GM19043 (cell line): ENCODE measurements around the gene ORC3.
"Not testable (repeated sequence)": the region's sequence is repeated elsewhere in the genome, so short reads cannot be mapped to it uniquely, and the experiment has no call there.

Experiments
- ATAC-seq: cut with Tn5 transposase; IDR thresholded peaks from one replicate; pipeline ENCODE4 v1.9.1; 2021; ENCODE audit warnings: low read depth; ENCODE audit not compliant: unreplicated experiment

ORC3 gene

DNA sequence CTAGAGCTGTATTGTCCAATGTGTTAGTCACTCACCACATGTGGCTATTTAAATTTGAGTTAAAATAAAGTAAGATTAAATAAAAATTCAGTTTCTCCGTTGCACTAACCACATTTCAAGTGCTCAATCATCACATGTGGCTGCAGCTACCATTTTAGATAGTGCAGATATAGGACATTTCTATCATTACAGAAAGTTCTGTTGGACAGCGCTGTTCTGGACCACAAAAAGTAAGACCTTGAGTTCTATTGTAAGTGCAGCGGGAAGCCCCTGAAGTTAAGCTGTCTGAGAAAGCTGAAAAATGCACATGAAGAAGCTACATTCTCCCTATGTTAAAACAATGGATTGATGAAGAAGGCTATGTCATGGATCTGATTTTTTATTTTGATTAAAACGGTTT, 1.1 kb downstream of the ORC3 start:
- ATAC-seq: no peak

DNA sequence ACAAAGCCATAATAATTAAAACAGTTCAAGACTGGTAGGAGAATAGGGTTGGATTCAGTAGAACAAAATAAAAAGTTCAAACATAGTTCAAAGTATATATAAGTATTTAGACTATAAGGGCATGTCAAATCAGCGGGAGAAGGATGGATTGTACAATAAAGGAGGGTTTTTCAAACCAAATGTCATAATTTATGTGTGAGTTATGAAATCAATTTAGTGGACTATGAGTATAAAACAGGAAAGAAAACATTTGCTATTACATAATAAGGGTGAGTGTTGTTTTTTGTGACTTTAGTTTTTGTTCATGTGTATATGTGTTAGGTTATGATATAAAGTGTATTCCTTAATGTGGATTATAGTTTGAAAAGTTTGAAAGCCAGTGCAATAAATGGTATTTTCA, 10.6 kb downstream of the ORC3 start:
- no peak for ATAC-seq

DNA sequence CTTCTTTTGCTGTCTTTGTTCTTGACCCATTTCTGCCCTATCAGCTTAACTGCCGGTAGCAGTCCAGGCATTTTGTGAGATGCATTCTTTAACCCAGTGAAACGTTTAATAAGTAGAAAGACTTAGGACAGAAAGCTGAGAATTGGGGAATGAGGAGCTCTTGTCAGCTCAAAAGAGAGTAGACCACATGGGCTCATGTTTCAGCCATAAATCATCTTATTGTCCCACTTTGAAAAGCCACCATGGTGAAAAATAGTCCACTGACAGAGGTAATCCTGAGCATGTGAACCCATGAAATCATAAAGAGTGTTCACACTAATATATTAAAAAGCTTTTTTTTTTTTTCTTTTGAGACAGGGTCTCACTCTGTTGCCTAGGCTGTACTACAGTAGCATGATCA, 16.3 kb downstream of the ORC3 start:
- ATAC-seq: no peak

DNA sequence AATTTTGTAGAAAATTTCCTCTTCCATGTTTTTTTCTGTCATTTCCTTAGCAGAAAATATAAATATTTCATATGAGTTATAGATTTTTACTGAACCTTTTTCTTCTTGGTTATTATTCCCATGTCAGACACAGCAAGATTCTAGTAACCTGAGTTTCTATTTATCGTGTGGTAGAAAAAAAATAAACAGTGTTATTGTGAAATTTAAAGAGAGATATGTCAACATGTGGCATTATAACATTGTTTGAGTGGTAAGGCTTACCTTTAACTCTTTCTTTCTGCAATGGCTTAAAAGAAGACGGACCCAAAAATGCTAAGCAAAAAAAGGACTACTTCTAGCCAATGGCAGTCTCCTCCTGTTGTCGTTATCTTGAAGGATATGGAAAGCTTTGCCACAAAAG, 18.9 kb downstream of the ORC3 start:
- ATAC-seq: no peak

DNA sequence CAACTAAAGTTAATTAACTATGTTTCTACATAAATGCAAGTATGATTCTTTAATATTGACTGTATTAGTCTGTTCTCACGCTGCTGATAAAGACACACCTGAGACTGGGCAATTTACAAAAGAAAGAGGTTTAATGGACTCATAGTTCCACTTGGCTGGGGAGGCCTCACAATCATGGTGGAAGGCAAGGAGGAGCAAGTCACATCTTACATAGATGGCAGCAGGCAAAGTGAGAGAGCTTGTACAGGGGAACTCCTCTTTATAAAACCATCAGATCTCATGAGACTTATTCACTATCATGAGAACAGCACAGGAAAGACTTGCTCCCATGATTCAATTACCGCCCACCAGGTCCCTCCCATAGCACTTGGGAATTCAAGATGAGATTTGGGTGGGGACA, 23.1 kb downstream of the ORC3 start:
- not testable (repeated sequence) for ATAC-seq

DNA sequence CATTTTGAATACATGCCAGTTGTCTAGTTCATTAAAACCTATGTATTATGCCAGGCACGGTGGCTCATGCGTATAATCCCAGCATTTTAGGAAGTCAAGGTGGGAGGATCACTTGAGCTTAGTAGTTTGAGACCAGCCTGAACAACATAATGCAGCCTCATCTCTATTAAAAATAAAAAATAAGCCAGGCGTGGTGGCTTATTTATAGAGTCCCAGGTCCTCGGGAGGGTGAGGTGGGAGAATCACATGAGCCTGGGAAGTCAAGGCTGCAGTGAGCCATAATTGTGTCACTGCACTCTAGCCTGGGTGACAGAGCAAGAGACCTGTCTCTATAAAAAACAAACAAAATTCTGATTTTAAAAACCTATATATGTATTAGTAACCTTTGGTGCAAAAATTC, 27.5 kb downstream of the ORC3 start:
- no peak for ATAC-seq

DNA sequence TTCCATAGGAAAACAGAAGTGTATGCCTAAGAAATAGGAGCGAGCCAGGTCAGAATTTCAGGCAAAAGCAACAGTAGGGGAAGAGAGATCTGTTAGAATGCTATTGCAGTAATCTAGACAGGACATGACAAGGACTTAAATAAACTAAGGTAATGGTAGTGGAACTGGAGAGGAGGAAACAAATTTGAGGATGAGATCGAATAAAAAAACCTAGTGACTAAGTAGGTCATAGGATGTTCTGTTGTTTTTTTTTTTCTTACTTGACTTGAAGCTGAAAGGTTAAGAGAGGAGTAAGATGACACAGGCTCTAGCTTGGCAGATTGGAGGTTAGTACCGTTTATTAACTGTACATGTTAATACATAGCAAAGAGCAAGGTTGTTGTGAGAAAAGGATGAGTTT, 28.6 kb downstream of the ORC3 start:
- ATAC-seq: no peak

DNA sequence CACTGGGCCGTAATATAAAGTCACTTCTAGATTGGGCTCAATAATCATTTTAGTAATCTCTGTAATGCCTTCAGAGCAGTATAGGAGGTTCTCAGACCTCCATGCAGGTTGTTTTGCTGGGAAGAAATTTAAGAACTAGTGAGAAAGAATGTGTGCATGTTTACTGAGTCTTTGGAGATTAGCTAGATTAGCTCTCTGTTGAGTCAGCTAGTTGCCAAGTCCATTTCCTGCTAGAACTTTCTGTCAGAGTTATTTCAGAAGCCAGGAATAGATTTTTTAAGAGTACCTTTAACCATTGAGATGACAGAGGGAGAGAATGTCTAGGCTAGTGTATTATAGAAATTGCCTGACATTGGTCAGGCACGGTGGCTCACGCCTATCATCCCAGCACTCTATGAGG, 33.3 kb downstream of the ORC3 start:
- ATAC-seq: no peak

DNA sequence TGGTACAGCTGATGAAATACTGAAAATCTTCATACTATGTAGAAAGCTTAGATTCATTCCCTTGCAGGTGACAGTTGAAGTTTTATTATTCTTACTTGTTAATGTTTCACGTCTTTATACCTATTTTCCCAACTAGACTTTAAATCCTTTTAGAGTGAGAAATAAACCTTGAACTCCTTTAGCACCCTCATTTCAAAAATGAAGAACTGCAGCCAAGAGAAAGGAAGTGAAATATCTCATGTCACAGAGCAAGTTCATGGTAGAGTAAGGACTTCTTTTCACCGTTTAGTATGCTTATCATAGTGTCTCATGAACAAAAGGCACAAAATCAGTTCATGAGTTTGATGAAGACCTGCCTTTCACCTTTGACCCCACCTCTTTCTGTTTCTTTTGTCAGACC, 38.5 kb downstream of the ORC3 start:
- no peak for ATAC-seq

DNA sequence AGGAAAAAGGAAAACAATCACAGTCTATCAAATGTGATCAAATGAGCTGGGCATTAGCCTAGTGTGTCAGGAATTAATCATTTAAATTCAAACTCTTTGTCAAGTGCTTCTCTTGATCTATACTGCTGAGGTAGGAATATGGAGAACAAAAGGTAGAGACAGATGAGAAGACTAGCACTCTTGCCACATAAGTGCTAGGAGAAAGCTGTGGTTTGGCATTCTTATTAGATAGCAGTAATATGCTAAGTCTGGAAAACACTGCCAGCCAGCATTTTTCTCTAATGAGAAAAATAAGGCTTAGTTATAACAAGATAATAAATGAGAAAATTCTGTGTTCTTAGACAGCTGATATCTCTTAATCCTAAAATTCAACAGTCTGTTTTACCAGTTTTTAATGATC, 38.9 kb downstream of the ORC3 start:
- no peak for ATAC-seq

DNA sequence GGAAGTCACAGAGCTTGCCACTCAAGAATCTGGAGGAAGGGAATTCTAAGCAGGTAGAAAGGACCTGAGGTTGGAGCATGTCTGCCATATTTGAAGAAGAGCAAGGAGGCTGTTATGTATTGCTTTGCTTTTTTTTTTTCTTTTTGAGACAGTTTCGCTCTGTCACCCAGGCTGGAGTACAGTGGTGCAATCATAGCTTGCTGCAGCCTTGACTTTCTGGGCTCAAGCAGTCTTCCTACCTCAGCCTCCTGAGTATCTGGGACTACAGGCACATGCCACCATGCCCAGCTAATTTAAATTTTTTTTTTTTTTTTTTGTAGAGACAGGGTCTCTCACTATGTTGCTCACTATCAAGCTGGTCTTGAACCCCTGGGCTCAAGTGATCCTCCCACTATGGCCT, 40.8 kb downstream of the ORC3 start:
- no peak for ATAC-seq

DNA sequence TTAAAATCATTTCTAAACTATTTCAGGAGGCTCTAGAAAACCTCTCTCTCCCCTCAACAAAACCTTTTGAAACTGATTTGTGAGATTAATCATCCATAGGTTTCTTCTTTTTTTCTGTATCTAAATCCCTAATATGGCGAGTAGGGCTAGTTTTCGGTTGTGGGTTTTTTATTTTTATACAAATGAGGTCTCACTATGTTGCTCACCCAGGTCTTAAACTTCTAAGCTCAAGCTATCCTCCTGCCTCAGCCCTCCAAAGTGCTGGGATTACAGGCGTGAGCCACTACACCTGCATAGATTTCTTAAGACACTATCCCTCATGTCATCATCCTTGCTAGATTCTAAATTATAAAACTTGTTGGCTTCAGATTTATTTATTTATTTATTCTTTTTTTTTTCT, 43.9 kb downstream of the ORC3 start:
- ATAC-seq: no peak

DNA sequence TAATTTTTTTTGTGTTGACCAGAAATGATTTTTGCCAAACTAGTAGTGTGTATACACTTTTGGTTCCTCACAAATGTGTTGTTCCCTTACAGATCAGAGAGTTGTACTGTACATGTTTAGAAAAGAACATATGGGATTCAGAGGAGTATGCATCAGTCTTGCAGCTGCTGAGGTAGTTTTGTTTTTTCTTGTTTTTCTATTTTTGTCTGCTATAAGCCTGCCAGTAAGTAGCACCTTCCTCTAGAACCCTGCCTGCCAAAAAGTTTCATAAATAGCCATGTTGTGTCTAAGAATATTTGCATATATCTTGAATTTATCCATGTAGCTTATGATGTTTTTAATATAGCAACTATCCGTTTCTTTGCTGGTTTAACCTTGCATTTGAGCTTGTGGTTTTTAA, 46.4 kb downstream of the ORC3 start:
- ATAC-seq: no peak

DNA sequence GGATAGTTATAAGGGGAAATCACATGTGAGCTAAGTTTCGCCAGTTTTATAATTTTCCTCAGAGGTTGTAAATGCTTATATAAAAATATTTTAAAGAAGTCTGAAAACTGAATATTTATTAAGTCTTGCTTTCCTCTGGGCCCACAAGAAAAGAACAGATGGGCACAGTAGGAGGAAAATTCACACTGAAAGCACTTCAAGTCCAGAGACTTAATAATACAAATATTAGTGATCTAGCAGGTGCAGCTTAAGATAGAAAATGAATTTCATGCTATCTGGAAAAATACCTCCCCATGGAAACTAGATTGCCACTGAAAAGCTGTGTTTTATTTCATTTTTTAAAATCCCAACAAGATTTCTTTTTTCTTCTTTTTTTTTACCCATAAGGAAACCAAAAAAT, 47.2 kb downstream of the ORC3 start:
- ATAC-seq: no peak

DNA sequence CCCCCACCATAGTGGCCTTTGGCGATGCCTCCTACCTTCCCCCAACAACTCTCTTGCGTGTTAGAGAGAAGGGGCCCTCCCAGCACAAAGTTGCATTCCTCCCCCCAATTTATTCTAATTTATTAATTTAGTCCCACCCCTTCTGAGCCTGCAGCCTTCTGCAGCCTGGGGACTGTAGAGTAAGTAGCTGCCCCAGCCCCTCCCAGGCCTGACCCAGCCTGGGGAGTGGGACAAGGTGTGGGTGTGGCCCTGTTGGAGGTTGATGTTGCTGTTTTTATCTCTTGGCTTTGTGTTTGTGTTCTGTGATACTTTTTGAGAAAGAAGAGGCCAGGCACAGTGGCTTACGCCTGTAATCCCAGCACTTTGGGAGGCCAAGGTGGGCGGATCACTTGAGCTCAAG, 49.4 kb downstream of the ORC3 start:
- ATAC-seq: no peak

DNA sequence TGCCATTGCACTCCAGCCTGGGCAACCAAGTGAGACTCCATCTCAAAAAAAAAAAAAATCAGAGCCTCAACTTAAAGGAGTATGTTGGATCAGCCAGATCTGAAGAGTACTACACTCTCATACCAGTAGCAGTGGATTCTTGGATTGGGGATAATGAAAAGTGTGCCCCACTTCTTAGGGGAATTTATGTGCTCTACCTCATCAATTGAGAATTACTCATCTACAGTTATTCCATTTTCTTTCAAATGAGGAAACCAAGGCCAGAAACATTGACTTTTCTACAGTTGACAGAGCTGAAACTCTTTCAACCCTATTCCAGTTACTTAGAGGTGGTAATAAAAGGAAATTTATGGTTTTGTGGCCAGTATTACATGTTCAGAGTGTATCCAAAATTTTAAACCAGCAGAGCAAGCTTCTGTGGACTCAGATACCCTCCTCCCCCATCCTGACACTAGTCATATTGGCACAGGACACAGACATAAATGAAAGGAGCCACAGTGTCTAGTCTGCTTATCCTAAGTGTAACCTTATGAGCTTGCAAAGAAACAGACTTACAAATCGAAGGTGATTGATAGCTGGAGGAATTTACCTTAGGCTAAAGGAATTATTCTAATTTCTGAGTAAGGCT, 51.2 kb downstream of the ORC3 start:
- no peak for ATAC-seq

DNA sequence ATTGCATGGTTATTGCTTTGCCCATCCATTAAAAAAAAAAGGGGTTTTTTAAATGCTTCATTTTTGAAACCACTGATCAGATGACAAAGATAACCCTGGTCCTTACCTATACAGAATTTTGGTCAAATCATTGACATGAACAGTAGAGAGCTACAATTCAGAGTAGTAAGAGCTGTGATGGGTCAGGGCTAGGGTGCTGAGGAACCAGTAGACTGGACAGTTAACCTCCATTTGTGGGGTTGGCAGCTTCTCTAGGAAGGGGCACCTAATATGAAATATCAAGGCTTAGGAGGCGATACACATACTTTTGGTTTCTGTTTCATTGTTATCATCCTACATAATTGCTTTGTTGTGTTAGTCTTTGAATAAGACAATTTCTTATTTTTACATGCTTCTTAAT, 55.1 kb downstream of the ORC3 start:
- ATAC-seq: no peak

DNA sequence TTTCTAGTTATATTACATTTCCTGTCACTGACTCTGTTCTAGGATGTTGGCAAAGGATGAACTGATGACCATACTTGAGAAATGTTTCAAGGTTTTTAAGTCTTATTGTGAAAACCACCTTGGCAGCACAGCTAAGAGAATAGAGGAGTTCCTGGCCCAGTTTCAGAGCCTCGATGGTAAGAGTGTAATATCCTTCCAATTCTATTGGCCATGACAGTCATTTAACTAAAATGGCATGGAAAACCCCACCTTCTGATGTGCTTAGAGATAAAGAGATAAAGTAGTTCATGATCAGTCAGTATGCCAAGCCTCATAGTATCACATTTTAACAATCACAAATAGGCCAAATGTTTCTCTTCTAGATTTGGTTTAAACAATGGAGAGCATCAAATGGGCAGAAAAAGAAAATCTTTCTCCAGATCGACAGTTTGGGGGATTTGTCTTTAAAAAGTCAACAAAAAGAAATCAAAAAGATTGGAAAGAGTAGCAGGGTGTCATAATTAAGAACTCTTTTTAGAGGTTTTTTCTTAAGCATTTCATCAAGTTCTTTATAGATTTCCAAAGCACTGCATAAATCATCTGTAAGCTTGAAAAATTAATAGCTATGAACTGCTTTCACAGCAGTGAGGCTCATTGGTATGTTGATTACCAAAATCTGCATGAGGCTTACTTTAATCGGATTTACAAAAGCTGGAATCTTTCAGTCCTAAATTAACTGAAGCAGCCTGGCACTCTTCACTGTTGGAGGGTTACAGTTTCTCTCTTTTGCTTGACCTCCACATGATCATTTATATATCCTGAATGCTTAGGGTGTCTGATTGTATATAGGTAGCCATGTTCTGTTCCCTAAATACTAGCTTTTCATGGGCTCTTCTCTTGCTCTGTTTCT, 63.4 kb downstream of the ORC3 start:
- ATAC-seq: no peak

DNA sequence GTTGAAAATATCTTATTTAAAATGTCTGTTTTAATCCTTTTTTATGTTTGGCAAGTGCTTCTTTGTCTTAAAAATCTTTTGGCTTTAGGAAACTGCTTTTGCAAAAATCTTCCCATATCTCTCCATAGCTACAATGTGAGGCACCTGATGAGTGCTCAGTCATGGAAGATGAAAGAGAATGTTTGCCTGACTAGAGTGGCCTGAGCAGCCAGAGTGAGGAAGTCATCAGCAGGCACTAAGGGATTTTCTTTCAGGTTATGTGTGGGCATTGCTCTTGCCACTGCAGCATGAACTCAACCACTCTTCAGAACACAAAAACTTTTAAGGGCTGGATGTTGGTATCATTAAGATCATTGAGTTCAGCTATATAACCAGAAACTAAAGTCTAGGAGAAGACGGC, 64.2 kb downstream of the ORC3 start:
- no peak for ATAC-seq

DNA sequence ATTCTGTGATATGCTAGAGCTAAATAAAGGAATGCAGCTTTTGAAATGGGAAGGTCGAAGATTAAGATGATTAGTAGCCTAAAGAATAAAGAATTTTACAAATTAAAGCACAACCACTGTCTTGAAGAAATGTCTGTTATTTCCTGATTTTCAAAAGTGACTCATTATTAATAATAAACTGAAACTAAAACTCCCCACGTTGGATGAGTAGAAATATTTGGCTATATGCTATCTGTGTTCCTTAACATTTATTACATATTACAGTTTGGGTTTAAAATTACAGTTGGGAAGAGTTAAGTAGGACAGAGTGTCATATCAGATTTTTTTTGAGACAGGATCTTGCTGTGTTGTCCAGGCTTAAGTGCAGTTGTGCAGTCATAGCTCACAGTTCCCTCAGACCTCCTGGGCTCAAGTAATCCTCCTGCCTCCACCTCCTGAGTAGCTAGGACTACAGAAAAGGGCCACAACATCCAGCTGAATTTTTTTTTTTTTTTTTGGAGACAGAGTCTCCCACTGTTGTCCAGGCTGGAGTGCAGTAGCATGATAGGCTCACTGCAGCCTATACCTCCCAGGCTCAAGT, 65.0 kb downstream of the ORC3 start:
- ATAC-seq: no peak

DNA sequence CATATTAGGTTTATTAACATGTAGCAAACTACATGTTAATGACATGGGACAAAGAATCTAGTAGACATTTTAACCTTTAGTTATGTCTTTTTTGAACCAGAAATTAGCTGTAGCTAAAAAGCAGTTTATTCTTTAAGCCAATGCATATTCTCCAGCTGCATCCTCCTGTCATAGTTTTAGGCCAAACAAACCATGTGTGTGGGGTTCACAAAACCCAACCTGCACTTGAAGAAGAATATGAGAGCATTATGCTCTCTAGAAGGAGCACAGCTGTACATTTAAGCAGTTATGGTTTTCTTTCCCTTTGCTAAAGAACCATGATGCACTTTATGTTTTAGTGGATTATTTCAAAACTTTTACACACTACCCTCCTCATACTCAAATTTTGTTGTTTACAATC, 65.9 kb downstream of the ORC3 start:
- no peak for ATAC-seq

DNA sequence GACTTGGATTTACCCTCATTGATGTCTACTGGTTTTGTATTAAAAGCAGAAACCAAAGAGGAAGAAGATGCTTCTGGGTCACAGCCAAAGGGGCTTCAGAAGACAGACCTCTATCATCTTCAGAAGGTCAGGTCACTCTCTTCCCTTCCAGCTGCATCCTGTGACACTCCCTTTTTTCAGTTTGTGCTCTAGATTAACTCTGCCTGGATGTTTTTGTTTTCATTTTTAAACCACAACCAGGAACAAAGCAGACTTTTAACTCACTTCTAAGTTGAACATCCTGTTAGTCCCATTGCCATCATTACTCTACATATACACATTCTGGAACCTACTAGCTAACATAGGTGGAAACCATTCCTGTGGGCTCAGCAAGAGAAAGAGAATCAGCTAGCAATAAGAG, 66.9 kb downstream of the ORC3 start:
- ATAC-seq: peak; percentile 88
